ENCODE data around the gene WWP2.

The WWP2 gene

GRCh38 chr16:69855592-69855991, 93.5 kb downstream of the WWP2 start:
- TF ChIP-seq, protein P1, sequence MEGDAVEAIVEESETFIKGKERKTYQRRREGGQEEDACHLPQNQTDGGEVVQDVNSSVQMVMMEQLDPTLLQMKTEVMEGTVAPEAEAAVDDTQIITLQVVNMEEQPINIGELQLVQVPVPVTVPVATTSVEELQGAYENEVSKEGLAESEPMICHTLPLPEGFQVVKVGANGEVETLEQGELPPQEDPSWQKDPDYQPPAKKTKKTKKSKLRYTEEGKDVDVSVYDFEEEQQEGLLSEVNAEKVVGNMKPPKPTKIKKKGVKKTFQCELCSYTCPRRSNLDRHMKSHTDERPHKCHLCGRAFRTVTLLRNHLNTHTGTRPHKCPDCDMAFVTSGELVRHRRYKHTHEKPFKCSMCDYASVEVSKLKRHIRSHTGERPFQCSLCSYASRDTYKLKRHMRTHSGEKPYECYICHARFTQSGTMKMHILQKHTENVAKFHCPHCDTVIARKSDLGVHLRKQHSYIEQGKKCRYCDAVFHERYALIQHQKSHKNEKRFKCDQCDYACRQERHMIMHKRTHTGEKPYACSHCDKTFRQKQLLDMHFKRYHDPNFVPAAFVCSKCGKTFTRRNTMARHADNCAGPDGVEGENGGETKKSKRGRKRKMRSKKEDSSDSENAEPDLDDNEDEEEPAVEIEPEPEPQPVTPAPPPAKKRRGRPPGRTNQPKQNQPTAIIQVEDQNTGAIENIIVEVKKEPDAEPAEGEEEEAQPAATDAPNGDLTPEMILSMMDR (IDR thresholded peaks at IDR 0.05; ENCODE audit: low read depth, low read length): no peak
- H3K4me3 ChIP-seq (ENCODE audit: low read depth, low read length): no peak overlapping the region

GRCh38 chr16:69858191-69859104, 96.3 kb downstream of the WWP2 start:
- TF ChIP-seq, protein P1 (IDR thresholded peaks at IDR 0.05; ENCODE audit: low read depth, low read length): no peak
- no peak overlapping the region for H3K4me3 ChIP-seq (ENCODE audit: low read depth, low read length)

DNA sequence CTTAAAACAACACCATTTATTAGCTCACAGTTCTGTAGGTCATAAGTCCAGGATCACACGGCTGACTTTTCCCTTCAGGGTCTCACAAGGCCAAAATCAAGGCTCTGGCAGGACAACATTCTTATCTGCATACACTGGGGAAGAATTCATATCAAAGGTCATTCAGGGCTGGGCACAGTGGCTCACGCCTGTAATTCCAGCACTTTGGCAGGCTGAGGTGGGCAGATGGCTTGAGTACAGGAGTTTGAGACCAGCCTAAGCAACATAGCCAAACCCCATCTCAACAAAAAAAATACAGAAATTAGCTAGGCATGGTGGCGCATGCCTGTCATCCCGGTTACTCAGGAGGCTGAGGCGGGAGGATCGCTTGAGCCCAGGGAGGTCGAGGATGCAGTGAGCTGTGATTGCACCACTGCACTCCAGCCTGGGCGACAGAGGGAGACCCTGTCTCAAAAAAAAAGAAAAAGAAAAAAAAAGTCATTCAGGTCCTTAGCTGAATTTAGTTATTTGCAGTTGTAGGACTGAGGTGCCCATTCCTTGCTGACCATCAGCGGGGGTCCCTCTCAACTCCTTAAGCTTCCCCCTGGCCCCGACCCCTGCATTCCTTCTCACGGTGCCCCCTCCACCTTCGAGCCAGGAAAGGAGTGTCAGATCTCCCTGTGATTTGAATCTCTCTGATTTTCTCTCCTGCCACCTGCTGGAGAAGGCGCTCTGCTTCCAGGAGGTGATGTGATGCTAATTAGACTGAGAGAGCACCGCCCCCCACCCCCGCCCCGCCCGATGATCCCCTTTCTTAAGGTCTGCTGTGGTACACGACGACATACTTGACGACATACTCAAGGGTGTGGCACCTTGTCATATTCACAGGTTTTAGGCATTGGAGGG, 97.2 kb downstream of the WWP2 start:
- no peak overlapping the region for H3K4me3 ChIP-seq (ENCODE audit: low read depth, low read length)
- TF ChIP-seq, protein P1 (IDR thresholded peaks at IDR 0.05; ENCODE audit: low read depth, low read length): no peak

- TF ChIP-seq, protein P1 (IDR thresholded peaks at IDR 0.05; ENCODE audit: low read depth, low read length): no peak
- no peak overlapping the region for H3K4me3 ChIP-seq (ENCODE audit: low read depth, low read length)
Observed at GRCh38 chr16:69860233-69861231, 98.4 kb downstream of the WWP2 start.

DNA sequence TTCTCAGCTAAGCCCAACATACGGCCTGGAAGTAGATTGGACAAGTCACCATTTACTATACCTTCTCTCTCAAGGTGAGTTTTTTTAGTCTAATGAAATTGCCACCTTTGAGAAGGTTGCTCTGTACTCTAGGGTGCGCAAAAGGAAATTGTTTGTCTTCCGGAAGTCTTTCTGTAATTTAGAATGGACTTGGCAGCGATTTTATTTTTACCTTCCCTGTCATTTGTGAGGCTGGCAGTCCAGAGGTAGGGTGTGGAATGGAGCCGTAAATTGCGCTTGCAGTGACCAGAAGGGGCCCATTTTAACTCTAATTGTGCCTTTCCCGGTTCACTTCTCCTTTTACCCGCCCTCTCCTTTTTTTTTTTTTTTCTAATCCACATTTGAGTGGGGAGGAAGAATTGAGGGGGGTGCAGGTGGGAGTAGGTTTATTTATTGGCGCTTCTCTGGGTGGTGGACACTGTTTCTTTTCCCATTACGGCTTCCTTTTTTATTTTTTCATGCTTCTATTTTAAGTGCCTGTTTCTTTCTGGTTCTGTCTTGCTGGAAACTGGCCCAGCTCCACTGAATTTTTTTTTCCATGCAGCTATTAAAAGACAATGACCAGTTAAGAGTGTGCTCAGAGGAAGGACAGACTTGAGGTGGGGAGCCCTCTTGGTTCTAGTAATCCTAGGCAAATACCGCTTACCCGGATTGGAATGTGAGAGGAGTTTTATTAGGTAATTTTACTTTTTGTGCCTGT, 99.3 kb downstream of the WWP2 start:
- H3K4me3 ChIP-seq (ENCODE audit: low read depth, low read length): no peak overlapping the region
- TF ChIP-seq, protein P1 (IDR thresholded peaks at IDR 0.05; ENCODE audit: low read depth, low read length): no peak
